CD4-positive, alpha-beta T cell treated with Interleukin-10 for 1 hour (primary cell): ENCODE results near the gene EXOSC5.
"Not testable (repeated sequence)": the region's sequence is repeated elsewhere in the genome, so short reads cannot be mapped to it uniquely, and the experiment has no call there.

ENCODE experiments used
- DNase-seq: peaks from one replicate; pipeline ENCODE4 v3.0.0-alpha.2; 2020

Gene EXOSC5

DNA sequence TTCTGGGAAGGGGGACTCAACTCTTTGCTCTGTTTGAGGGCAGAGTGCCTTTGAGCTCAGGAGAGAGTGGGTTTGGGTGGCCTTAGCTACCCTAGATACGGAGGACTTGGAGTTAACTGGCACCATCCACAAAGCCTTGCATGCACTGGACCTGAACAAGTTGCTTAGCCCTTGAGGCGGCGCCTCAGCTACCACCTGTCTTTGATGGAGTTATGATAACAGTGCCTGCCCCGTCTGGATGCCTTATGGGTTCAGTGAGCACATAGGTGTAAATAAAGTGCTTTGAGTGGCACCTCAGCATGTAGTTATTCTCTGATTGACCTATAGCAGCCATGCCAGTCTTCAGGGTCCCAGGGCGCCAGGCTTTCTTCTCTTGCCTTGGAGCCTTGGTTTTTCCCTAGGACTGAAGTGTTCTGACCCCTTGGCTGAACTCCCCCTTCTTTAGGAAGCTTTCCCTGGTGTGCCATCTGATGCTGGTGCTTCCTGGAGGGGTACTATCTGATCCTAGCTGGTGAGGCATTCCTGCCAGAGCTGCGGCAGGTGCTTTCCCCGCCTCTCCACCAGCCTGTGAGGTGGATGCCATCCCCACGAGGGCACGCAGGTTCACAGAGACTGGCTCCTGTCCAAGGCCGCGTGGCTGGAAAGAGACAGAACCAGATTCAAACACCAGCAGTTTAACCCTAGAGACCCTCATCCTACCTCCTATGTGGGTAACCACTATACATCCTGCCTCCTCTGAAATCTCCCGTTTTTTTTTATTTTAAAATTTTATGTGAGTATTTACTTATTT is 6.2 kb upstream of the EXOSC5 start:
- DNase-seq, result no peak

DNA sequence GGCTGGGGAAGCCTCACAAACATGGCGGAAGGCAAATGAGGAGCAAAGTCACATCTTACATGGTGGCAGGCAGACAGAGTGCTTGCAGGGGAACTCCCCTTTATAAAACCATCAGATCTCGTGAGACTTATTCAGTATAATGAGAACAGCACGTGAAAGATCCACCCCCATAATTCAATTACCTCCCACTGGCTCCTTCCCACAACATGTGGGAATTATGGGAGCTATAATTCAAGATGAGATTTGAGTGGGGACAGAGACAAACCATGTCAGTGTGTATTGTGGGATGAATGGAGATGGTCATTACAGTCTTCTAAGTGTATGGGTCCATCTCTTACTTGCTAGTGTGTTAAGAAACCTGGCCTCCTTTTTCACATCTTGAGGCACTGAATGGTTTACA is 4.9 kb upstream of the EXOSC5 start:
- no peak for DNase-seq

DNA sequence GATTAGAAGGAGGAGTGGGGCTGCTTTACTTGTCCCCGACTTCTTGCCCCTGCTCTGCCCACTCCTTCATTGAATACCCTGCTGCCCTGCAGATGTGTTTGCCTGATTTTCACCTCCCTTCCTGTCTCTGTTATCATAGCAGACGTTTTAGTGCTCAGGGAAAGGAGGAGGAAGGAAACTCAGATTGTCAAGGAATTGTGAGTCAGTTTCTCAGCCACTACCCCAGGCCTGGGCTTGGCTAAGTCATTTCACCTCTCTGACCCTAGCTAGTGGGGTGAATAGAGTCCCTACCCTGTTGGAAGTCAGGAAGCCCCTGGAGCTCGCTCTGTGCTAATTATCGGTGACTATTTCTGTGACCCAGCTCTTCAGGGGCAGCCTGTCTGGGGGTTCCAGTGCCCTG is 4.3 kb upstream of the EXOSC5 start:
- no peak for DNase-seq

DNA sequence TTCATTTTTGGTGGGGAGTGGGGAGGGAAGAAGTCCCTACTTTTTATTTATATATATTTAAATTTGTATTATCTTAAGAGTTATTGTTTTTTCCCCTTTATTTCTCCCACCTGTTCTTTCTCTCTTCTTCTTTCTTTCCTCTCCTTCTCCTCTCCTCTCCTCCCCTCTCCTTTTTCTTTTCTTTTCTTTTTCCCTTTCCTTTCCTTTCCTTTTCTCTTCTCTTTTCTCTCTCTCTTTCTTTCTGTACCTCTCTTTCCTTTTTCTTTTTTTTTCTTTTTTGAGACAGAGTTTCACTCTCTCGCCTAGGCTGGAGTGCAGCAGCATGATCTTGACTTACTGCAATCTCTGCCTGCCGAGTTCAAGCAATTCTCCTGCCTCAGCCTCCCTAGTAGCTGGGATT is 2.4 kb upstream of the EXOSC5 start:
- DNase-seq, result no peak

GRCh38 chr19:41399091-41399490 is 1.9 kb upstream of the EXOSC5 start:
- DNase-seq, result no peak

DNA sequence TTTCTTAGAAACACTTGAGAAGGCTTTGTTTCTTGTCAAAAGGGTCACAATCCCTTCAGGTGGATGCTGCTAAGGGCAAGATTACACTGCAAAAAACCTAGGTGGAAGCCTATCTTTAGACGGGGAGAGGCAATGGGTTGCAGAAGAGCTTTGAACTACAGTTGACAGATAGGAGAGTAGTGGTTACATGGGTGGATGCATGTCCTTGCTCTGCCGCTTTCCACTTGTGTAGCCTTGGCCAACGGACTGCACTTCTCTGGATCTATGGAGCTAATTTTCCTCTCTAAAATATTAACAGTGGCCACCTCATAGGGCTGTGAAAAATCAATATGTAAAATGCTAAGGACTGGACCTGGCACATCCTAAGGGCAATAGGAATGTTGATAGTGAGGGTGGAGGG is 1.4 kb upstream of the EXOSC5 start:
- DNase-seq, result no peak

GRCh38 chr19:41398050-41398418 is 875 bp upstream of the EXOSC5 start:
- no peak for DNase-seq

DNA sequence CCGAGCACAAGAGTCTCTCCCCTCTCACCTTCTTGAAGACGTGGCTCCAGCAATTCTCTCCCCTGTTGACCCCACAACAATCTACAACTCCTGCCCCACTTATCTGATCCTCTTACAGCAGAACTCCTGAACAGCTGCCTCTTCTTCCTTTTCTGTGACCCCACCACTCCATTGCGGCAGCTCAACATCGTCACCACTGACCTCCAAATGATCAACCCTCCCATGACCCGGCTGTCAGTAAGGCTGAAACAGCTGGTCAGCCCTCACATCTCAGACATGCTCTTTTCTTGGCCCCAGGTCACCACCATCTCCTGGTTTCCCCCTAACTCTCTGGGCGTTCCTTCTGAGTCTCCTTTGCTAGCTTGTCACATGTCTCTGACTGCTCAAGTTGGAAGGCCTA is 1.8 kb downstream of the EXOSC5 start:
- no peak for DNase-seq

DNA sequence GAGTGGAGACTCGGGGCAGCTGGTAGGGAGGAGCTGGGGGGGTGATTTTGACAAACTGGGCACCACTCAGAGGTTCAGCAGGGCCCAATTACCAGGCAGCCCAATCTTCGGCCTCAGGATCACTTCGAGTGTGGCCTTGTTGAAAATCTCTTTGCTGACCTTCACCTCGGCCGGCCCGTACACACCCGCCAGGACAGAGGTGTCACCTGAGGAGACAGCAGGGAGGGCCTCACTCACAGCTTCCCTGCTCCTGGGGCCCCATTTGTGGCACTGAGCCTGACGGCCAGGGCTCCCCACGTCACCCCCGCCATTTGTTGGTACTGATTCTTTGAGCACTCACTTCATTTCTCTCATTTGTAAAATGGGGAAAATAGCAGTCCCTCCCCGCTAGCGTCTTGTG is 4.4 kb downstream of the EXOSC5 start:
- DNase-seq, result no peak

DNA sequence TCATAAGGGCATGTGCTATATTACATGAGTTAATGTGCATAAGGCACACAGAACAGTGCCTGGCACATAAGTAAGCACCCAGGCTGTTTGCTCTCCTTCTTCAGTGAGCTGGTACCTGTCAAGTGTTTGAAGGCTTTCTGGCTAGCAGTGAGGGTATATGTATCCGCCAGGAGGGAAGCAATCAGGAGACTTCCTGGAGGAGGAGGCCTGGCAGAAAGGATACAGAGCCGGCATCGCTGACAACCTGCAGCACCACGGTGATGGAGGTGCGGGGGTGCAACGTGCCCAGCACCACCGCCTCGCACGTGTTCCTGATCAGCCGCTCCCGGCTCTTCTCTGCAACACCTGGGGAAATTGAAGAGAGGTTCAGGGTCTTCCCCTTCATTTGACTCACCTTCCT is 5.5 kb downstream of the EXOSC5 start:
- no peak for DNase-seq

DNA sequence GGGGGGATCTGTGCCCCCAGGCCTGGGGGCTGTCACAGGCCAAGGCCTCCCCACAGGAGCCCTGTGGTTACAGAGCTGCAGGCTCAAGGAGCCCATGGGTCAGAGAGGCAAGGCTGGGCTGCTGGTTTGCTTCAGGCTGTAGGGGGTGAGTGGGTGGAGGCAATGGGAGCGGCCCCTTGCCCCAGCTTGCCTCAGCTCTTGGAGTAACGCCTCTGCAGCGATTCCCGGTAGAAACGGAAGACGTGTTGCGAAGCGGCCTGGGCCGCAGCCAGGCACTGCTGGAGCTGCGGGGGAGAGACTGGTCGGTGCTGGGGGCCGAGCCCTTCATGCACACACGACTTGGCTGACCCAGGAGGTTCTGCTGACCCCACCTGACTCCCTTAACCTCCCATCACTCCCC is 10.7 kb downstream of the EXOSC5 start:
- DNase-seq, result no peak

- DNase-seq, result no peak
Measured at GRCh38 chr19:41384351-41384750, 12.8 kb downstream of the EXOSC5 start.

DNA sequence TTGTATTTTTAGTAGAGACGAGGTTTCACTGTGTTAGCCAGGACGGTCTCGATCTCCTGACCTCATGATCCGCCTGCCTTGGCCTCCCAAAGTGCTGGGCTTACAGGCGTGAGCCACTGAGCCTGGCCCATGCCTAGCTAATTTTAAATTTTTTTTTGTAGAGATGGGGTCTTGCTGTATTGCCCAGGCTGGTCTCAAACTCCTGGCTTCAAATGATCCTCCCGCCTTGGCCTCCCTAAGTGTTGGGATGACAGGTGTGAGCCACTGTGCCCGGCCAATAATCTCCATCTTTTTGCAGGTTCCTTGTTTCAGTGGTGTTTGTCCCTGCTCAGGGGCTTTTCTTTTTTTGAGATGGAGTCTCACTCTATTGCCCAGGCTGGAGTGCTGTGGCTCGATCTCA is 15.6 kb downstream of the EXOSC5 start:
- DNase-seq, result not testable (repeated sequence)

- DNase-seq, result no peak
Measured at GRCh38 chr19:41377977-41378709, 19.0 kb downstream of the EXOSC5 start.

- no peak for DNase-seq
Measured at GRCh38 chr19:41376998-41377365, 20.2 kb downstream of the EXOSC5 start.

DNA sequence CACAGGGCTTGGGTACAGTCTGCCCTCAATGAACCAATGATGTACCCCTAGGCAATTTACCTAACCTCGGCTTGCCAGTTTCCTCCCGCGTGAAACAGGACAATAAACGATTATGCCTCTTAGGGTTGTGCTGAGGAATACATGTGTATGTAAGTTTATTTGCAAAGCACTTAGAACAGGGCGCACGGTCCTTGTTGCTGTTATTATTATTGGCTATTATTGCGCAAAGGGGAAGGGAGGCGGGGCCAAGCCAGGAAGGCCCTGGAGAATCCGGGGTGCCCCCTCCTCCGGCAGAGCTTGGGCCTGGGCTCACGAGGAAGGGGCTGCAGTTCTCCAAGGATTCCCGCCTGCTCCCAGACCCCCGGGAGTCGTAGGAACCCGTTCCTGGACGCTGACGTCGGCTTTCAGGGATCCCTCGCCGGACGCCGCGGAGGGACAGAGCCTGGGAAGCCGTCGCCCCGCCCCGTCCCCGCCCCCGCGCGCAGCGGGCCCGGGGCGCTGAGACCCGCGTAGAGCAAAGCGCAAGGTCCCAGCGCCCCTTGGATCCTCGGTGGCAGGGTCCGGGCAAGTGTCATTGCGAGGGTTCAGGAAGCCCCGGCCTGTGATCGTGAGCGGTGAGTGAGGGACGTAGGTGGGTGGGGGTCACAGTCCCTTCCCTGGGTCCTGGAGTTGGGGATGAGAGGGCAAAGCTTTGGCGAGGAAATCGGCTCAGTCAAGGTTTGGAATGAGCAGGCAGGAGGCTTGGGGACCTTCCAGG is 20.7 kb downstream of the EXOSC5 start, which contains the start of gene TMEM91:
Gene TMEM91 (plus strand): TSS at position 293 of the 757 bp plus-strand sequence. CDS start 1,777 bp downstream, outside the sequence.
- peak; percentile 29 for DNase-seq

- no peak for DNase-seq
Measured at GRCh38 chr19:41373993-41374392, 23.2 kb downstream of the EXOSC5 start.

- no peak for DNase-seq
Measured at GRCh38 chr19:41372501-41372900, 24.7 kb downstream of the EXOSC5 start.

DNA sequence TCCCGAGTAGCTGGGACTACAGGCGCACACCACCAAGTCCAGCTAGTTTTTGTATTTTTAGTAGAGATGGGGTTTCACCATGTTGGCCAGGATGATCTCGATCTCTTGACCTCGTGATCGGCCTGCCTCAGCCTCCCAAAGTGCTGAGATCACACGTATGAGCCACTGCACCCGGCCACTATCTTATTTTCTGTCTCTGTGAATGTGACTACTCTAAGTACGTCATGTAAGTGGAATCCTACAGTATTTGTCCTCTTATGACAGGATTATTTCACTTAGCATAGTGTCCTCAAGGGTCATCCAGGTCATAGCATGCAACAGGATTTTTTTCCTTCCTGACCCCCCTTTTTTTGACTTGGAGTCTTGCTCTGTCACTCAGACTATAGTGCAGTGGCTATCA is 25.6 kb downstream of the EXOSC5 start:
- no peak for DNase-seq

- not testable (repeated sequence) for DNase-seq
Measured at GRCh38 chr19:41371119-41371518, 26.0 kb downstream of the EXOSC5 start.

DNA sequence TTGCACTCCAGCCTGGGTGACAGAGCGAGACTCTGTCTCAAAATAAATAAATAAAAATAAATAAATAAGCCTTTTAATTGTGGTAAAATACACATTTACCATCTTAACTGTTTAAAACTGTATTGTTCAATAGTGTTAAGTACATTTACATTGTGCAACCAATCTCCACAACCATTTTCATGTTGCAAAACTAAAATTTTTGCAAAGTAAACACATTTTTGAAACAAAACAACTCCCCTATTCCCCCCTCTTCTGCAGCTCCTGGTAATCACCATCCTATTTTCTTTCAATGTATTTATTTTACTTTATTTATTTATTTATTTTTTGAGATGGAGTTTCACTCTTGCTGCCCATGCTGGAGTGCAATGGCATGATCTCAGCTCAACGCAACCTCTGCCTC is 27.4 kb downstream of the EXOSC5 start:
- no peak for DNase-seq

- DNase-seq, result no peak
Measured at GRCh38 chr19:41367848-41368301, 29.3 kb downstream of the EXOSC5 start.

DNA sequence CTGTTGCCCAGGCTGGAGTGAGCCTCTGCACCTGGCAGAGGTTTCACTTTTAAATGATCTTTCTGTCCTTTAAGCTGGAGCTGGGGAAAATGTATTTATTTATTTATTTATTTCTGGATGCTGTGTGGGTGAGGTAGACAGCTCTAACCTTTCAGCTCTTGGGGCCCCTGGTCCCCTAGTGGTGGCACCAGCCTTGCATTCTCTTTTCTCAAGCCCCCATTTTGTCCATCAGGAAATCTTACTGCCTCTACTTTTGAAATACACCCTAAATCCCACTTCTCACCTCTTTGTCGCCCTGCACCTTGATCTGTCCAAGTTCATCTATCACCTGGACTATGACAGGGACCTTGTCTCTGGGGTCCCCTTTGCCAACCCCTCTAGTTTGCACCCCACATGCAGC is 31.1 kb downstream of the EXOSC5 start:
- no peak for DNase-seq
